Cardiac muscle cell (in vitro differentiated cells and primary cell): Measurements from ENCODE around the gene CCDC85C. TPM values are rescaled to one million over a fixed set of nuclear protein-coding genes. Genes with fewer than 3 reads are reported as not detected.
A peak's percentile ranks its signal among the peaks of the same experiment; 100 is the strongest.

Source experiments
- DNase-seq, 2 donors: peaks; one replicate each; pipeline versions ENCODE4 v3.0.0 to v3.0.0-alpha.2; 2010 to 2017; ENCODE audit warnings: low read depth in 1 of 2, low spot score in 1 of 2
- H3K27ac ChIP-seq: fragments of 200-600 bp; sonication (generic); 2 replicates; pipeline ENCODE4 v1.5.1; 2016
- H3K27me3 ChIP-seq: fragments of 200-600 bp; sonication (generic); 2 replicates; pipeline ENCODE4 v1.6.0; 2016; ENCODE audit warnings: control low read depth
- H3K36me3 ChIP-seq: fragments of 200-600 bp; sonication (generic); 2 replicates; pipeline ENCODE4 v1.5.1; 2016; ENCODE audit warnings: control low read depth
- H3K4me1 ChIP-seq: fragments of 200-600 bp; sonication (generic); 2 replicates; pipeline ENCODE4 v1.8.1; 2017; ENCODE audit warnings: low read depth, mild to moderate bottlenecking, mixed run types
- H3K4me3 ChIP-seq: fragments of 200-600 bp; sonication (generic); 2 replicates; pipeline ENCODE4 v1.5.1; 2016; ENCODE audit warnings: mild to moderate bottlenecking
- H3K9me3 ChIP-seq: fragments of 200-600 bp; sonication (generic); 2 replicates; pipeline ENCODE4 v1.5.1; 2017; ENCODE audit warnings: low read depth, mild to moderate bottlenecking, control low read depth
- CTCF ChIP-seq: IDR thresholded peaks from 2 replicates; pipeline ENCODE4 v1.5.1; 2012; ENCODE audit warnings: low read depth, mild to moderate bottlenecking, low read length
- polyA plus RNA-seq: library from polyadenylated mRNA; unstranded; fragments of >200 nt; fragmentation: Nextera tagmentation; extraction: Ambion mirVana; gene quantifications from 2 replicates; pipeline ENCODE4 v1.2.1, GENCODE V29; 2016
- total RNA-seq: library from RNA; depleted of rRNA; stranded (reverse); fragments of >200 nt; gene quantifications from 2 replicates; pipeline ENCODE4 v1.2.3, GENCODE V29; 2016

CCDC85C gene
- total and polyA plus RNA-seq, 2 experiments from 2014 or later: 39.6 to 45.7 TPM

DNA sequence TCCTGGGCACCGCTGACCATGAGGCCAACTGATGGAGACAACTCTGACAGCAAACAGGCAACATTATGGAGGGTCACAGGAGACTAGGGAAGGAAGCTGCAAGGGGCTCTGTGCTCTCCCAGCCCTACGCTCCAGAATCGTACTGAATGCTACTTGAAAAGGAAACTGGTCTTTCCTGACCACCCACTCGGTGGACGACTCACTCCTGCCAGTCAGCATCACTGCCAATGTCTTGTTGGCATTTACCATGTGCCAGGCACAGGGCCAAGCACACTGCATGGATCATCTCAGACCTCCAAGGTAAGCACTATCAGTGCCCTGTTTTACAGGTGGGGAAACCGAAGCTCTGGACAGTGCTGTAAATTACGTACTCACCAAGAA is 38.0 kb downstream of the CCDC85C start:
- DNase-seq: no peak
- no peaks in the 10 kb centered on the region for H3K9me3 ChIP-seq
- no peaks in the 10 kb centered on the region for H3K27me3 ChIP-seq
- TF ChIP-seq CTCF: no peak
- no peak overlapping the region for H3K4me3 ChIP-seq
- peaks cover 82% of the 10 kb centered on the region for H3K4me1 ChIP-seq
- no peak overlapping the region for H3K27ac ChIP-seq
- H3K36me3 ChIP-seq: no peaks in the 10 kb centered on the region

GRCh38 chr14:99565383-99565782 is 38.6 kb downstream of the CCDC85C start:
- H3K4me1 ChIP-seq: peaks cover 76% of the 10 kb centered on the region
- H3K27me3 ChIP-seq: no peaks in the 10 kb centered on the region
- no peaks in the 10 kb centered on the region for H3K9me3 ChIP-seq
- peak overlapping the region; percentile 76 for H3K27ac ChIP-seq
- no peak for DNase-seq
- H3K36me3 ChIP-seq: no peaks in the 10 kb centered on the region
- no peak overlapping the region for H3K4me3 ChIP-seq
- no peak for TF ChIP-seq CTCF

GRCh38 chr14:99564926-99565259 is 39.1 kb downstream of the CCDC85C start:
- peak overlapping the region; percentile 76 for H3K27ac ChIP-seq
- no peak for DNase-seq
- no peaks in the 10 kb centered on the region for H3K9me3 ChIP-seq
- no peak overlapping the region for H3K4me3 ChIP-seq
- no peak for TF ChIP-seq CTCF
- H3K27me3 ChIP-seq: no peaks in the 10 kb centered on the region
- no peaks in the 10 kb centered on the region for H3K36me3 ChIP-seq
- H3K4me1 ChIP-seq: peaks cover 71% of the 10 kb centered on the region

DNA sequence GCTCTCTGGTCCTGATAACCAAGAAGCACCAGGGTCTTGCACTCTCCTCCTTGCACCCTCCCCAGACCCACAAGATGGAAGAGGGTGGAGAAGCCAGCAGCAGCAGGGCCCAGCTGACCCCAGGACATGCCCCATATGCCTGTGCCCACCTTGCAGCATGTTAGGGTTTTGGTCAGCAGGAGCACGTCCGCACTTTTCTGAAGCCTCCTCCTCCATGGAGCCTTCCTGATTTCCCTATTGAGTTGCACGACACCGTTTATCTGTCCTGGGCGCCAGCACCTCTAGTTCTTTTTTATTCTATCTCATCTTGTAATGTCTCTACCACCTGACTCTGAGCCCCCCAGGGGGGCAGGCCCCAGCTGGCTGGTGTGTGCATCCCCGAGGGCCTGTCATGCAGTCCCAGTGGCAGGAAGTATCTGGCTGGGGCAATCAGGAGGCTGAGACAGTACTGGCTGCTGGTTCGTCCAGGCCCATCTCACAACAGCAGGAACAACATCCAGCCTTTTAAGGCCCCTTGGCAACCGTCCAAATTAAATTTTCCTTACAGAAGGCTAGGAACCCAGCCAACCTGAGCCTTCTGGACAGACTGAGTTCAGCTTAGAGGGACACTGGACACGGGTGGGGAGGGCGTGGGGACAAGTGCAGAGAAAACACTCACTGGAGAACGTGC is 39.6 kb downstream of the CCDC85C start:
- H3K9me3 ChIP-seq: no peaks in the 10 kb centered on the region
- peak overlapping the region; percentile 76 for H3K27ac ChIP-seq
- peak; percentile 82 to 89 for DNase-seq
- no peak overlapping the region for H3K4me3 ChIP-seq
- TF ChIP-seq CTCF: no peak
- H3K27me3 ChIP-seq: no peaks in the 10 kb centered on the region
- no peaks in the 10 kb centered on the region for H3K36me3 ChIP-seq
- H3K4me1 ChIP-seq: peaks cover 66% of the 10 kb centered on the region

DNA sequence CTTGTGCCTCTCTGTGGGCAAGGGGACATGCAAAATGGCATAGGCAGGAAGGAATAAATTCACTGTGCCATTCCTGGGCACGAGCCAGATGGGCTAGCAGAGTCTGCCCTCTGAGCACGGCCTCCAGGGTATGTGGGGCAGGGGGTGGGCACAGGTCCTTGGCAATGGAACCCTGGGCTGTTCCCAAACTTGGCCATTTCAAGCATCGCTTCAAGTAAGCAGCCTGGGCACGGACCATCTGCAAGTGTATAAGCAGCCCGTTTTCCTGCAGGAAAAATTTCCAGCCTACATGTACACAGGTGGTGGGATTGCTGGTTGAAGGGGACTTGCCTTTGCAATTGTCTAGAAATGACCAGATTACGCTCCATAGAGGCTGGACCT is 40.3 kb downstream of the CCDC85C start:
- TF ChIP-seq CTCF: no peak
- Histone ChIP-seq H3K27ac (peak overlapping the region; percentile 76), H3K4me3 (no peak overlapping the region)

More for the DNA sequence above, 40.3 kb downstream of the CCDC85C start:
- Histone ChIP-seq H3K9me3 (no peaks in the 10 kb centered on the region), H3K27me3 (no peaks in the 10 kb centered on the region), H3K36me3 (no peaks in the 10 kb centered on the region), H3K4me1 (peaks cover 60% of the 10 kb centered on the region)
- DNase-seq: no peak
